HG03442 (cell line): Measurements from ENCODE around the gene FBH1.
"Not testable (repeated sequence)": the region's sequence is repeated elsewhere in the genome, so short reads cannot be mapped to it uniquely, and the experiment has no call there.

Experiments used
- ATAC-seq: cut with Tn5 transposase; IDR thresholded peaks from one replicate; pipeline ENCODE4 v1.9.1; 2021; ENCODE audit warnings: mild to moderate bottlenecking, moderate library complexity; ENCODE audit not compliant: unreplicated experiment

Gene FBH1

DNA sequence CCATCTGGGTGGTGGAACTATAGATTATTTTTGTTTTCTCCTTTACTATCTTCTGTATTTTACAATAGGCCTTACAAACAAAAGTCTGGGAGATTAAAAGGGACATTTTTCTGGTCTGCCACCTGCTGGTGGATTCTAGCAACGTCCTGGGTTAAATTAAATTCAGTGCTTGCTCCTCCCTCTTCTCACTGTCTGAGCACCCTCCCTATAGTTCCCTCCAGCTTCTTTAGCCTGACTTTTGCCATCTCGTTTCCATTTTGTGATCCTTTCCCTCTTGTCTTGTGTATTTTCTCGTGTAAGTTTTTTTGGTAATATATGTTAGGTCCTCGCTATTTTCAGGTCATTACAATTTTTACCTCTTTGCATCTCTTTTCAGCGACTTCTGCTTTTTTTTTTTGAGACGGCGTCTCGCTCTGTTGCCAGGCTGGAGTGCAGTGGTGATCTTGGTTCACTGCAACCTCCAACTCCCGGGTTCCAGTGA, 16.5 kb upstream of the FBH1 start:
- ATAC-seq, result peak; percentile 82

DNA sequence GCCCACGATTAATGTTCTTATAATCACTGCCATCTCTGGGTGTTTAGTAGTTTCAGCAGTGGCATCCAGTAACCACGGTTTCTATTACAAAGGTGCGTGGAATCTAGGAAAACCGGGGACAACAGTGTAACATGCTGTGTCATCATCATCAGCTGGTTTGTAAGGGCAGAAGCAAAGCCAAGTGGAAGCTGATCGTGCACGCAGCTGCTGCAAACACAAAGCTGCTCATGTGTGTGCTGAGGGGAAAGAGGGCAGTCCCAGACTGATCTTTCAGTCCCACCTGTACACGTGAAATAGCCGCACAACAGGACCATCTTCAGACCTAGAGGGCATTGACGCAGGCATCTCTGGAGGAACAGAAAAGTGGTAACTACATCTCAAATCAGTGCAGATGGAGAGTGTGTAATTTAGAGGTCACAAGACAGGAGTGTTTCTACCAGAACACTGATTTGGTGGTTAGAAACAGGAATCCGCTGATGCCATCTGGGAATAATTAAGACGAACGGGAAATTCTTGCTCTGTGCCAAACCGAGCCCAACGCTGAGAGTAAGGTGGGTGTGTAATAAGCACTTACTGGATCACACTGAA, 13.8 kb upstream of the FBH1 start:
- ATAC-seq, result no peak

DNA sequence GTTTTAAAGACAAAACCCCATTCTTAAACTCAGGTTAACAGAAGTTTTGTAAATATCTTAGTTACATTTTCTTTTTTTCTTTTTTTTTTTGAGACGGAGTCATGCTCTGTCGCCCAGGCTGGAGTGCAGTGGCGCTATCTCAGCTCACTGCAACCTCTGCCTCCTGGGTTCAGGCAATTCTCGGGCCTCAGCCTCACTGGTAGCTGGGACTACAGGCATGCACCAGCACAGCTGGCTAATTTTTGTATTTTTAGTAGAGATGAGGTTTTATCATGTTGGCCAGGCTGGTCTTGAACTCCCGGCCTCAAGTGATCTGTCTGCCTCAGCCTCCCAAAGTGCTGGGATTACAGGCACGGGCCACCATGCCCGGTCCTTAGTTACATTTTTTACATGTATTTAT, 13.0 kb upstream of the FBH1 start:
- not testable (repeated sequence) for ATAC-seq

DNA sequence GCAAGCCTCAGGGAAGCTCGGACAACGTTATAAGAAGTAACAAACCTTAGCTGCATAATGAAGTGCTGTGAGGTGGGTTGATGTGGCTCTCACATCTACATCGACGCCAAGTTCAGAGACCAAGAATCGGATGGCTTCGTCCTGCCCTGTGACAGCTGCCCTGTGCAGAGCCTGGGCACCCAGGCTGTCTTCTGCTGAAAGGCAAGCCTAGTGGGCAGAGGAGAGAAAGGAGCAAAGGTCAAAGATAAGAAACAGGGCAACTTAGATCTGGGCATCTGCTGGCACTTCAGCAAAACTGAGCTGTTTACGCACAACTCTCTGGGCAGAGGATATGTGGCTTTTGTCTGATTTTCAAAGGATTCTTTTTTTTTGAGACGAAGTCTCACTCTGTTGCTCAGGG, 7.1 kb upstream of the FBH1 start:
- ATAC-seq, result no peak

DNA sequence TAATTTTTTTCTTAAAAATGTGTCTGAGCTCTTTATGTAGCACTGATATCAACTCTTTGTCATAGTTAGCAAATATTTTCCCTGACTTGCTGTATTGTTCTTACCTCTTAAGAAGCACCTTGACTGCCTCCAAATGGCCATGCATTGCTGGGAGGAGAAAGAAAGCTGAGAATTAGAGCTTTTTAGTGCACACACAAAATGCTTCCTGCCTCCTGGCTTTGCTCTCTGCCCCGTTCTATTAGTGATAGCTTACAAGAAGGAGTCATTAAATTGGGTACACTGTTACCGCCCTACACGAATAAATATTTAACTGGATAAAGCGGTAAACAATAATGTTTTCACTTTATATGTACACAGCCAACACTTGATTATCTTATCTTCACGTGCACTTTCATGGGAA, 4.4 kb upstream of the FBH1 start:
- no peak for ATAC-seq

DNA sequence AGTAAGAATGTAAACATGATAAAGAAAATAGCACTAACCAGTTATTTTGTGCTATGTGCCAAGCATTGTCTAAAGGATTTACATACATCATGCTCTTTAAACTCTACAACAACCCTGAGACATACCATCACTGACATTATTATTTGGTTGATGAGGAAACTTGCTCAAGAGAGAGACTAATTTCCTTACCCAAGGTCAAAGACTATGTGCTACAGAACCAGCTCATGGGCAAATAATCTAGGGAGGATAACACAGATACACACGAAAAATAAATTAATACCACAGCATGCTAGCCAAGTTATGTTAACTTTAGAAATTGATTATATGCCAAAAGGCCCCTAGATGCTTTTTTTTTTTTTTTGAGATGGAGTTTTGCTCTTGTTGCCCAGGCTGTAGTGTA, 3.0 kb upstream of the FBH1 start:
- ATAC-seq, result no peak

DNA sequence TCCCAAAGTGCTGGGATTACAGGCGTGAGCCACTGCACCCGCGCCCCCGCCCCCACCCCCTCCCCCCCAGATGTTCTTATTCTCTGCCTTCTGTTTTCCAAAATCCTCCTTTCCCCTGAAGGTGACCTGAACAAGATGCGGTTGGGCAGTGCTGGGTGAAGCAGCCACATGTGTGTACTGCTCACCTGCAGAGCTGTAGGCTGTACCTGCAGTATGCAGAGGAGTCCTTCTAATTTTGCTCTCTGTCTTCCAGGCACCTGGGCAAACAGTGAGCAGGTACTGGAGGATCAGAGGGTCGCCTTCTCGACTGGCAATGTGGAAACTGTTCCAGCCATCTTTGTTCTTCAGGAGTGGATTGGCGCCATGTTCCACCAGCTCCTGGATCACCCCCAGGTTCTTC, 2.4 kb upstream of the FBH1 start:
- no peak for ATAC-seq

DNA sequence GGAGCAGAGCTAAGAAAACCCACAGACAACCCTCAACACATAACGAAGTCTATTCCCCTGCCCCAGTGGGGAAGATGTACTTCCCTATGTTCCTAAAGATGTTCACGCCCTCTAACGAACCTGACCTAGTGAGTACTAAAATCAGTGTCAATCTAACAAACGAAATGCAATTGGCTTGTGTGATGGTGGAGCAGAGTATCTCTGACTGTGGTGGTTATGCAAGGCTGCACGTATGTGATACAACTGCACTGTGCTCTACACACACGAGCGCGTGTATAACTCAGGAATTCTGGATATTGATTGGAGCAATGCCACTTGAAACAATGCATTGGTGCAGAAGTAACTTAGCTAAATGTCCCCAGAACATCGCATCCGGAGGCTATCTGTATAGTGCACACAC, 1.7 kb upstream of the FBH1 start:
- ATAC-seq, result no peak

DNA sequence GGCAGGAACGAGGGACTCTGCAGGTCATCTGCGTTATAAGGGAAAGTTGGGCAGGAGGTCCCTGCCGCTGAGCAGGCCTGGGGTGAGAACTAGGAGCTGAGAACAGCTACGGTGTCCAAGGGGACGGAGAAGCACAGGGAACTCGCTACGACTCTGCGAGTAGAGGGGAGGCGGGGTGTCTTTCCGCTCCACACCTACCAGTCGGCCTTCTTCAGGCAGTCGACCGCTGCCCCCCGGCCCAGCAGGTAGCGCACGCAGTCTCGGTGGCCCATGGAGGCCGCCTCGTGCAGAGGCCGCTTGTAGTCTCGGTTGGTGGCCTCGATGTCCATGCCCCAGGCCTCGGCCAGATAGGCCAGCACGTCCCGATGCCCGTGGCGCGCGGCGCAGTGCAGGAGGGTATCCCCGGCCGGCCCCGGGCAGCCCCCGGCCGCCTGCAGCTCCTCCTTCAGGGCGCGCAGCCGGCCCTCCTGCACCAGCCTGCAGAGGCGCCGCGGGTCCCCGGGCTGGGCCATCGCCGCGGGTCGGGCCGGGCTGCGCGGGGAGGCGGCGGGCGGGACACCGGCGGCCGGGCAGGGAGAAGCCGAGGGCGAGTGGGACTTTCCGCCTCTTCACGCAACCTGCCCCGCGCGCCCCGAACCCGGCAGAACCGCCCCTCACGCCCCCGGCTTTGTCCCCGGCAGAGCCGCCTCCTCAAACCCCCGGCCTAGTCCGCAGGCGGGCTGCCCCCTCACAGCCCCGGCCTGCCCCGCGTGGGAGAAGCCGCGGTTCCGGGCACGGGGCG, 1.0 kb upstream of the FBH1 start:
- peak; percentile 26 for ATAC-seq

DNA sequence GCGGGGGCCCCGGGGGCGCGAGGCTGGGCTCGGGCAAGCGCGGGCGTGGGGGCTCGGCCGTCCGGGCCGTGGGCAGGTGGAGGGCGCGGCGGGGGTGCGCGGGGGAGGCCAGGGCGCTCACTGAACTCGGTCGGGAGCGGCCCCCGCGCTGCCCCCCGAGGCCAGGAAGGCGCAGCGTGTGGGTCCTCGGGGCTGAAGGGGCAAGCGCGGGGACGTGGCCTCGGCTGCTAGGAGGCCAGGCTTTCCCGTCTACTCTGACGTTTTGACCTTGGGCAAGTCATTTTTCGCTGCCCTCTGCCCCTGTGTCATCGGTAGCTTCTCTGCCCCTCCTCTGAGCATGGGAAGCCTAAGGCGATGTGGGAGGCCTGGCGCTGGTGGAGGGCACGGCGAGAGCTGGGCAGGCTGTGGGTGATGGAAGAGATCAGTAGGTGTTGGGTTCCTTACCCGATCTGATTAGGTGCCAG, 441 bp downstream of the FBH1 start:
- peak; percentile 4 for ATAC-seq

DNA sequence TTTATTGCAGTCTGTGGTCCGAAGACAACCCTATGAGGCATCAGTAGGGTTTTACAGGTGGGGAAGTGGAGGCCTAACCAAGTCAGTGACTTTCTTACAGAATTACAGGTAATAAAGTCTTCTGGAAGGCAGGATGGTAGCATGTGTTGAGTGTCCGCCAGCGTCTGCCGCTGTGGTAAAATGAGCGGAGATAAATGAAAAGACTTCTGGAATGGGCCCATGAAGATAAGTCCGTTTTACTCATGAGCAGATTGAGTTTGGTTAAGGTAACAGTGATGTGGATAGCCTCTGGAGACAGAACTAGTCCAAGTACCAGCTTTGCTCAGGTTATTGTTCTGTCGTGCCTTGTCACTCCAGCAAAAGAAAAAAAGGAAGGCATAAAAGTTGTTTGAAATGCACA, 966 bp downstream of the FBH1 start:
- ATAC-seq, result no peak

DNA sequence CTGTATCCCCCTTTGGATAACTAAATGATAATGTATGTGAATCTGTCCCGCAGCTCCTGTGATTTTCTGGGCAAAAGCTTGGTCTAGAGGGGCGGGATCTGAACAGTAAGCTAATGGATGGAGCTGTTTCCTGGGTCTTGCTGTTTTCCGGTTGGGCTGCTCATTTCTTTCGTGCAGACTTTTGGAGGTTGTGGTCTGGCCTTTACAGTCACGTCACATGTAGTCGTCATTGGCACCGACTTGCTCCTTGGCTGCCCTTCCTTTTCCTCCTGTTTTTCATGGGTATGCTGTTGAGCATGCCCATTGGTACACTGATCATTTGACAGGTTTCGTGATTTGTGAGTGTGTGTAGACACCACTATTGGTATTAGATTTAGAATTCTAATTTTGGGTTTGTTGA, 2.0 kb downstream of the FBH1 start:
- no peak for ATAC-seq

DNA sequence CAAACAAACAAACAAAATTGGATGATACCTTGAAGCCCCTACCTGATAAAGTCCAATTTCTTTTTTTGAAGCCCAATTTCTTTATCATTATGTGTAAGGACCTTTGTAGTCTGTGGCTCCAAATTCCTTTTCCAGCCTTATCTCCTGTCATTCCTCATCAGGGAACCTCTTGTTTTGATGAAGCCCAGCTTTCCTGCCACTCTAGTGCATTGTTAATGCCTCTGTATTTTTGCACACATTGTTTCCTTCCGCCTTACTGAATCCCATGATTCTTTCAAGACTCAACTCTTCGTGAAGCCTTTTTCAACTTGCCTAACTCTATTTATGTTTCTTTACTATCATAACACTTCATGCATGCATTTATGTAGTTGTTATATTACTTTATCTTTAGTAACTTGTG, 3.3 kb downstream of the FBH1 start:
- no peak for ATAC-seq

DNA sequence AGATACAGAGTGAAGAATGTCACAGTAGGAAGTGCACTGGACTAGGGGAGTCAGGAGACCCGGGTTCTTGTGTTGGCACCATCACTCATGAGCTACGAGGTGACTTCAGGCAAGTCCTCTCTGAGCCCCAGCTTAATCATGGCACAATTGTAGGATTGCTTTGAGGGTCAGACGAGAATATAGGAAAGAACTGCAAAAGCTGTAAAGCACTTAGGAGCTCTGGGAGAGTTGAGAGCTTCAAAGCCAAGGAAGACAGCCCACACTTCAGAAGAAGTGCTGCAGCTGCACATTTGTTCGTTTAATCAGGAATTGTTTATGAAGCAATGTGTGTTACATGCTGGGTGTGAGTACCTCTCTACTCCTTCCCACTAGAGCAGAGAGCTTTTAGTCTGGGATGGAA, 4.4 kb downstream of the FBH1 start:
- ATAC-seq, result no peak

DNA sequence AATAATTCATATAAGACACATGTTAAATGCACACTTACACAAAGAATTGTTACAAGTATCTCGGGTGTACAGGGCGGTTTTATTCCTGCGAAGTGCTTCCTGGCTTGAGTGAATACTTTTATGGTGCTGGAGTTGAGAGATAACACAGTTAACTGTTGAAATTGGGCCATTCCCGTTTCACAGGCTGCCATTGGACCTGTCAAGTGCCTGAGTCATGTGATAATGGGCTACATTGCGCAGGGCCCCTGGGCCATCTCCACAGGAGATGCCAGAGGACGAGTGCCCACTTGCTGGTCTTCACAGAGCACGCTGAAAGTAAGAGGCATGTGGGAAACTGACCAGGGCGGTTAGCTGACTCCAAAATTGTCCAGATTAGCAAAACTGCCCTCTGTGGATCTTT, 4.8 kb downstream of the FBH1 start:
- no peak for ATAC-seq

DNA sequence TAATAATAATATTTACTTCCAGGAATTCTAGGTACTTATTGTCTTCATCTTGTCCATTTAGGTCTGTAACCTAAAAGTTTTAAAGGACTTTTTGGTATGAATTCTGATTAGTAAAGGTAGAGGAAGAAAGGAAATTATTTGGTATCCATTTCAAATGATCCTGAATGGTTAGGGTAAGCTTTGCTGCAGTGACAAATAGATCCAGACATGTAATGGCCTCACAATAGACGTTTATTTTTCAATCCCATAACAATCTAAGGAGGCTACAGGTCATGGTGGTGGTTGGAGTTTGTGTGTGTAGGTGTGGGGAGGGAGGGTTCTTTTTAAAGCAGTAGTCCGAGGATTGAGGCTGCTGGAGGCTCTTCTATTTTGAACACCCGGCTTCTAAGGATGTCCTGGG, 5.3 kb downstream of the FBH1 start:
- ATAC-seq, result no peak

DNA sequence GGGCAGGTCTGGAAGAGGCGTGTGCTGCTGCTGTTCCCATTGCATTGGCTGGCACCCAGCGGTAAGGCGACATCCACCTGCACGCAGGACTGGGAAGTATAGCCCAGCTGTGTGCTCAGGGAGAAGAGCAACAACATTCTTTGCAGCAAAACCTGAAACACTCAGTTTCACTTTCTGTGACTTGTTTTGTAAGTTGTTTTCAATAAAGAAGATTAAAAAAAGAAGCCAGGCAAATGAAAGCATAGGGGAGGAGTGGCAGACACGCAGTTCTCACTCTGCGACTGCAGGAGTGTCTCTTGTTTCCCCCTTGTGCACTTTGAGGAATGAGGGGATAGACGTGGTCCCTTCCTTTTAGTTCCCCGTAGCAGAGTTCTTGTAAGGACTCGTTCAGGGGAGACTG, 5.8 kb downstream of the FBH1 start:
- ATAC-seq, result peak; percentile 46

DNA sequence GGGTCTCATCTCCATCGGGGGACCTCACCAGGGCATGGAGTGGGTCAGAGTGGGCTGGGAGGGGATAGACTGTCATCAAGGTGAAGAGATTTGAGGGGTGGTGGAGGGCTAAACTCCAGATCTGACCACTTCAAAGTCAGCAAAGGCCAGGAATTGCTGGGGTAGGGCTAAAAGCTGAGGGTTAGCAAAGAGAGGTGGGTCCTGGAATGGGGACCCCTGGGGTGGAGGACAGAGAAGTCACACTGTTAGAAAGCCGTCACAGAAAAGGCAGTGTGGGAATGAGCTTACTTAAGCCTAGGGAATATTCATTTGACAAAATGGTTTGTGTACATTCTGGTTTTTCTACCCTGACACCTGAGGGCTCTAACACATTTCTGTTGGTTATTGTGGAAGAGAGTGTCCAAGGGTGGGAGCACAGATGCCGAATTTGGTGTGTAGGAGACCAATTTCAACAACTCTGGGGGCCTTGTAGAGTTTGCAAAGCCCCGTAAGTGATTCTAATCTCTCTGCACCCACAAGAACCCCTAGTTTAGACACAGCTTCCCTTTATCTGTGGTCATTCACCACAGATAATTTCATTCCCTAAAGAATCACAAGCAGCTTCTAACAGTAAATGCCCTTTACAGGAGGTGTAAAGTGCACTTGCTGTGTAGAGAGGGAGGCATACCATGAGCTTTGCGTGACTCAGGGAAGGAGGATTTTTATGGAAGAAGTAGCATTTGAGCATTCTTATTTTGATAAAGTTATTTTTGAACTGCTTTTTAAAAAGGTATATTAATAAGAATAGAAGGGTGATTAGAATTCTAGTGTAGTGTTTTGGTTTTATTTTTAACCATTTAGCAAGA, 6.4 kb downstream of the FBH1 start:
- no peak for ATAC-seq

DNA sequence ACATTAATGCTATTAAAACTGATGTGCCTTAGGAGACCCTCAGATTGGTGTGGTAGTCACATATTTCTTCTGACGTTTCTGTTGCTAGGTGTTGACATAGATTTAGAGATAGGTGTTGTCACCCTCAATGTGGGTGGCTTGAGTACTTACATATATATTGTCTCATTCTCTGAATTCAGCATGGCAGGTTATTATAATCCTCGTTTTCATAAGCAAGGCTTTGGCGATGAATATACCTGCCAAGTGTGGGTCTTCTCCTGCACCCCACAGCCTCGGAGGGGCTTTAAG, 7.0 kb downstream of the FBH1 start:
- no peak for ATAC-seq

DNA sequence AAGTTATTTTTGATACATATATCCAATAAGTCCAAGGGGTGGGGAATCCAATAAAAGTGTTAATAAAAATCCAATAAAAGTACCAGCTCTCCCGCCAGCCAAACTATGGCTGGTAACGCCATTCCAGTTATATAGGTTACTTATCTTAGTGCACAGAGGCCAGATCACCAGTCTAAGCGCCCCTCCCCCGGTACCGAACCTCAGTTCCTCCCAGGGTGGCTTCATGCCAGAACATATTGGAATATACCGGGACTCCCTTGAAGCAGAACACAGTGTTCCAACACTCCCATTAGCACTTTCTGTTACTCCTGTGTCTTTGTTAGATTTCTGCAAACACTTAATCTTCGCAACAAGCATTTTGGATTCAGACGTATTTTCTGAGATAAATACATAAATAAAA, 7.5 kb downstream of the FBH1 start:
- ATAC-seq, result no peak

DNA sequence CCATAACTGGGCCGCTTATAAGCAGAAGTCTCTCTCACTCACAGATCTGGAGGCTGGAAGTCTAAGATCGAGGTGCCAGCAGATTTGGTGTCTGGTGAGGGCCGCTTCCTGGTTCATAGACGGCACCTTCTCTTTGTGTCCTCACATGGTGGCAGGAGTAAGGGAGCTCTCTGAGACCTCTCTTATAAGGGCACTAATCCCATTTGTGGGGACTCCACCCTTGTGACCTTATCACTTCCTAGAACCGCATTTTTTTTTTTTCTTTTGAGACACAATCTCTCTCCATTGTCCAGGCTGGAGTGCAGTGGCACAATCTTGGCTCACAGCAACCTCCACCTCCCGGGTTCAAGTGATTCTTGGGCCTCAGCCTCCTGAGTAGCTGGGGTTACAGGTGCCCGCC, 8.1 kb downstream of the FBH1 start:
- no peak for ATAC-seq

DNA sequence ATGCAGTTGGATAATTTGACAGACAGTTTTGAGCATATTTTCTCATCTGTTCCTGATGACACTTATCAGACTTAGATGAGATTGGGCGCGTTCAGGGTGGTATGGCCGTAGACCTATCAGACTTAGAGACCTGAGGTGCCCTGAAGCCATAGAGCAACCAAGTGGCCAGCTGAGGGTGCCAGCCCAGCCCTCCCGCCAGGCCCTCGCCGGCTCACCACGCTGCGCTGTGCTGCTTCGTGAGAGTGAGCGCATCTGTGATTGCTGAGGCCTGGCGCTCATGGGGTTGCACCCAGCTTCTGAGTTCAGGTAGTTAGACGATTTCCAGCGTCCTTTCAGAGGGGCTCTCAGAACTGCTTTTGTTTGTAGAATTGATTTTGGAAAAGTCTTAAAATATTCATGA, 10.2 kb downstream of the FBH1 start:
- ATAC-seq, result no peak
